Astrocyte (in vitro differentiated cells and primary cell): ENCODE data around the gene TAL1. TPM values are rescaled to one million over a fixed set of nuclear protein-coding genes. Genes with fewer than 3 reads are reported as not detected.

Source experiments
- DNase-seq: peaks from one replicate; pipeline ENCODE4 v3.0.0-alpha.2; 2010; ENCODE audit warnings: low read depth
- FAIRE-seq: peaks from 2 replicates; lab custom pipeline; 2011; peaks lifted over from hg19 to GRCh38; lab: Jason Lieb, UNC
- H2AFZ ChIP-seq: 2 replicates; pipeline ENCODE4 v1.6.0; 2012; ENCODE audit warnings: low read depth, low read length, inconsistent platforms
- H3K27ac ChIP-seq: 2 replicates; pipeline ENCODE4 v1.5.1; 2011; ENCODE audit warnings: low read depth, low read length, inconsistent platforms
- H3K27me3 ChIP-seq: 2 replicates; pipeline ENCODE4 v1.6.0; 2011; ENCODE audit warnings: low read length, inconsistent platforms; ENCODE audit not compliant: insufficient read depth
- H3K36me3 ChIP-seq: 2 replicates; pipeline ENCODE4 v1.5.1; 2011; ENCODE audit warnings: low read length, inconsistent platforms; ENCODE audit not compliant: insufficient read depth
- H3K4me1 ChIP-seq: 2 replicates; pipeline ENCODE4 v1.5.1; 2011; ENCODE audit warnings: low read length, inconsistent platforms; ENCODE audit not compliant: insufficient read depth
- H3K4me2 ChIP-seq: 2 replicates; pipeline ENCODE4 v1.6.0; 2012; ENCODE audit warnings: low read length, inconsistent platforms
- H3K4me3 ChIP-seq: 2 replicates; pipeline ENCODE4 v1.5.1; 2011; ENCODE audit warnings: low read depth, mild to moderate bottlenecking, low read length, inconsistent platforms; ENCODE audit not compliant: insufficient read depth
- H3K79me2 ChIP-seq: 2 replicates; pipeline ENCODE4 v1.6.0; 2012; ENCODE audit warnings: mild to moderate bottlenecking, low read length, inconsistent platforms; ENCODE audit not compliant: insufficient read depth
- H3K9ac ChIP-seq: 2 replicates; pipeline ENCODE4 v1.6.0; 2012; ENCODE audit warnings: mild to moderate bottlenecking, low read length, inconsistent platforms
- H3K9me3 ChIP-seq: 2 replicates; pipeline ENCODE4 v1.5.1; 2012; ENCODE audit warnings: low read depth, mild to moderate bottlenecking, low read length, inconsistent platforms; ENCODE audit not compliant: insufficient read depth
- H4K20me1 ChIP-seq: 2 replicates; pipeline ENCODE4 v1.6.0; 2012; ENCODE audit warnings: low read length, inconsistent platforms; ENCODE audit not compliant: insufficient read depth
- H3K27ac Mint-ChIP-seq: one replicate; pipeline ENCODE4 v1.8.0; 2021; ENCODE audit warnings: mild to moderate bottlenecking, mixed read lengths; ENCODE audit not compliant: unreplicated experiment
- H3K27me3 Mint-ChIP-seq: one replicate; pipeline ENCODE4 v1.8.0; 2021; ENCODE audit warnings: low read depth, mixed read lengths; ENCODE audit not compliant: unreplicated experiment
- H3K36me3 Mint-ChIP-seq: one replicate; pipeline ENCODE4 v1.8.0; 2021; ENCODE audit warnings: low read depth, mixed read lengths; ENCODE audit not compliant: unreplicated experiment
- H3K4me1 Mint-ChIP-seq: one replicate; pipeline ENCODE4 v1.8.0; 2021; ENCODE audit warnings: low read depth, mixed read lengths; ENCODE audit not compliant: unreplicated experiment
- H3K4me3 Mint-ChIP-seq: one replicate; pipeline ENCODE4 v1.8.0; 2021; ENCODE audit warnings: mild to moderate bottlenecking, moderate library complexity, mixed read lengths; ENCODE audit not compliant: unreplicated experiment
- H3K9me3 Mint-ChIP-seq: one replicate; pipeline ENCODE4 v1.8.0; 2021; ENCODE audit warnings: mild to moderate bottlenecking, mixed read lengths; ENCODE audit not compliant: unreplicated experiment
- CTCF ChIP-seq: IDR thresholded peaks from 2 replicates; pipeline ENCODE4 v1.5.1; 2011; ENCODE audit warnings: low read depth, mild to moderate bottlenecking, inconsistent platforms, low read length, moderate library complexity; ENCODE audit not compliant: insufficient read depth
- EZH2 ChIP-seq: IDR thresholded peaks from 2 replicates; pipeline ENCODE4 v1.6.1; 2012; ENCODE audit warnings: mild to moderate bottlenecking, low read length, inconsistent platforms; ENCODE audit not compliant: insufficient read depth
- total RNA-seq: library from RNA; stranded (reverse); gene quantifications from 2 replicates; pipeline ENCODE4 v1.2.1, GENCODE V29; 2021

Gene TAL1
- total RNA-seq, 1 donor from 2014 or later: 0.14 TPM

- H3K4me2 ChIP-seq: no peak overlapping the region
- H3K36me3 Mint-ChIP-seq: no peaks in the 10 kb centered on the region
- DNase-seq (no peak), FAIRE-seq (no peak)
- peaks cover 91% of the 10 kb centered on the region for H3K27me3 ChIP-seq
- H3K79me2 ChIP-seq: no peaks in the 10 kb centered on the region
- no peak overlapping the region for H3K27ac ChIP-seq
- H3K4me3 Mint-ChIP-seq: peak overlapping the region; percentile 50
- peaks cover 13% of the 10 kb centered on the region for H3K9me3 Mint-ChIP-seq
- H2AFZ ChIP-seq: no peak overlapping the region
- peaks cover 8% of the 10 kb centered on the region for H3K4me1 Mint-ChIP-seq
- H3K27me3 Mint-ChIP-seq: peaks cover 83% of the 10 kb centered on the region
- H3K9ac ChIP-seq: no peak overlapping the region
- H3K4me3 ChIP-seq: no peak overlapping the region
- peaks cover 8% of the 10 kb centered on the region for H4K20me1 ChIP-seq
- TF ChIP-seq CTCF: no peak
- TF ChIP-seq EZH2: peak; percentile 76
- H3K36me3 ChIP-seq: no peaks in the 10 kb centered on the region
- H3K9me3 ChIP-seq: no peaks in the 10 kb centered on the region
- no peaks in the 10 kb centered on the region for H3K4me1 ChIP-seq
- H3K27ac Mint-ChIP-seq: peak overlapping the region; percentile 63
These were observed 1.9 kb downstream of the TAL1 start for GRCh38 chr1:47229886-47230691.

GRCh38 chr1:47229031-47229885, 2.8 kb downstream of the TAL1 start:
- Histone ChIP-seq H3K9me3 (peaks cover 3% of the 10 kb centered on the region), H2AFZ (no peak overlapping the region), H3K9ac (no peak overlapping the region), H3K27ac (no peak overlapping the region), H3K4me2 (no peak overlapping the region), H3K36me3 (no peaks in the 10 kb centered on the region), H4K20me1 (peaks cover 8% of the 10 kb centered on the region), H3K4me1 (no peaks in the 10 kb centered on the region), H3K4me3 (no peak overlapping the region), H3K27me3 (peaks cover 93% of the 10 kb centered on the region), H3K79me2 (no peaks in the 10 kb centered on the region)
- TF ChIP-seq EZH2: peak; percentile 92
- TF ChIP-seq CTCF: no peak
- Mint-ChIP-seq H3K4me3 (no peak overlapping the region), H3K9me3 (peaks cover 13% of the 10 kb centered on the region), H3K36me3 (no peaks in the 10 kb centered on the region), H3K27ac (no peak overlapping the region), H3K4me1 (peaks cover 6% of the 10 kb centered on the region), H3K27me3 (peaks cover 77% of the 10 kb centered on the region)
- DNase-seq: no peak
- no peak for FAIRE-seq
